Liver (tissue), 9 donors: ENCODE results near the gene GABARAP. TPM values are rescaled to one million over a fixed set of nuclear protein-coding genes. Genes with fewer than 3 reads are reported as not detected.

Experiments used
- DNase-seq: peaks from one replicate; pipeline ENCODE4 v3.0.0-alpha.2; 2017; ENCODE audit warnings: low spot score
- H3K27ac ChIP-seq, 2 donors: one replicate each; pipeline ENCODE4 v1.7.0; 2013; ENCODE audit warnings: inconsistent platforms in 2 of 2, low read length in 2 of 2, control low read depth in 1 of 2, low read depth in 1 of 2, mild to moderate bottlenecking in 1 of 2
- H3K27me3 ChIP-seq, 4 donors: one replicate each; pipeline versions ENCODE4 v1.6.1 to v1.7.0; 2013; ENCODE audit warnings: low read length in 3 of 4, inconsistent platforms in 1 of 4, mild to moderate bottlenecking in 1 of 4, moderate library complexity in 1 of 4; ENCODE audit not compliant: control insufficient read depth in 4 of 4, insufficient read depth in 4 of 4
- H3K36me3 ChIP-seq, 4 donors: one replicate each; pipeline versions ENCODE4 v1.6.1 to v1.7.0; 2013; ENCODE audit warnings: low read length in 3 of 4, mild to moderate bottlenecking in 3 of 4, low read depth in 1 of 4, moderate library complexity in 1 of 4; ENCODE audit not compliant: control insufficient read depth in 4 of 4, insufficient read depth in 3 of 4
- H3K4me1 ChIP-seq, 4 donors: one replicate each; pipeline versions ENCODE4 v1.6.1 to v1.7.0; 2013; ENCODE audit warnings: low read length in 3 of 4, mild to moderate bottlenecking in 3 of 4, moderate library complexity in 1 of 4; ENCODE audit not compliant: control insufficient read depth in 4 of 4, insufficient read depth in 4 of 4
- H3K4me3 ChIP-seq, 3 donors: one replicate each; pipeline versions ENCODE4 v1.6.1 to v1.7.0; 2013; ENCODE audit warnings: low read length in 3 of 3, control low read depth in 1 of 3, low read depth in 1 of 3, mild to moderate bottlenecking in 1 of 3
- H3K9ac ChIP-seq, 2 donors: one replicate each; pipeline ENCODE4 v1.7.0; 2013; ENCODE audit warnings: low read length in 2 of 2, mild to moderate bottlenecking in 2 of 2, moderate library complexity in 2 of 2, control low read depth in 1 of 2, low read depth in 1 of 2
- H3K9me3 ChIP-seq, 4 donors: one replicate each; pipeline versions ENCODE4 v1.6.1 to v1.7.0; 2013; ENCODE audit warnings: low read length in 3 of 4; ENCODE audit not compliant: control insufficient read depth in 4 of 4
- ATF3 ChIP-seq: IDR thresholded peaks from 2 replicates; pipeline ENCODE4 v1.6.1; 2016; ENCODE audit warnings: antibody characterized with exemption
- CTCF ChIP-seq: fragments of 150-350 bp; IDR thresholded peaks from 2 replicates; pipeline ENCODE4 v1.5.1; 2017; ENCODE audit warnings: improper control_type of control experiment, low read depth, low read length; ENCODE audit not compliant: missing input control
- FOXA1 ChIP-seq: IDR thresholded peaks from 2 replicates; pipeline ENCODE4 v1.6.1; 2016; ENCODE audit warnings: antibody characterized with exemption
- FOXA2 ChIP-seq: IDR thresholded peaks from 2 replicates; pipeline ENCODE4 v1.6.1; 2016; ENCODE audit warnings: antibody characterized with exemption
- GABPA ChIP-seq, 2 donors: IDR thresholded peaks in 1 of 2; conservative IDR thresholded peaks in 1 of 2; 2 replicates each; pipeline ENCODE4 v1.6.1; 2016; ENCODE audit warnings: antibody characterized with exemption in 2 of 2, mild to moderate bottlenecking in 1 of 2, moderate library complexity in 1 of 2
- HNF4G ChIP-seq: IDR thresholded peaks from 2 replicates; pipeline ENCODE4 v1.6.1; 2016; ENCODE audit warnings: antibody characterized with exemption
- NR2F2 ChIP-seq: IDR thresholded peaks from 2 replicates; pipeline ENCODE4 v1.6.1; 2016; ENCODE audit warnings: antibody characterized with exemption
- RAD21 ChIP-seq, 2 donors: IDR thresholded peaks; 2 replicates each; pipeline ENCODE4 v1.6.1; 2016; ENCODE audit warnings: antibody characterized with exemption in 2 of 2, mild to moderate bottlenecking in 2 of 2
- REST ChIP-seq: IDR thresholded peaks from 2 replicates; pipeline ENCODE4 v1.6.1; 2016; ENCODE audit warnings: antibody characterized with exemption, mild to moderate bottlenecking
- RXRA ChIP-seq, 2 donors: IDR thresholded peaks; 2 replicates each; pipeline ENCODE4 v1.6.1; 2017 to 2018; ENCODE audit warnings: antibody characterized with exemption in 2 of 2, mild to moderate bottlenecking in 1 of 2
- SP1 ChIP-seq: IDR thresholded peaks from 2 replicates; pipeline ENCODE4 v1.6.1; 2018; ENCODE audit warnings: antibody characterized with exemption, mild to moderate bottlenecking
- TAF1 ChIP-seq: conservative IDR thresholded peaks from 2 replicates; pipeline ENCODE4 v1.6.1; 2016; ENCODE audit warnings: antibody characterized with exemption, mild to moderate bottlenecking
- YY1 ChIP-seq: IDR thresholded peaks from 2 replicates; pipeline ENCODE4 v1.6.1; 2016; ENCODE audit warnings: antibody characterized with exemption, mild to moderate bottlenecking
- WGBS: extraction: QIAGEN DNeasy Blood & Tissue Kit; methylation state at CpG from one replicate; pipeline ENCODE4 v1.1.7; 2013; 5-methylcytosine and 5-hydroxymethylcytosine counted together
- polyA plus RNA-seq, 2 donors: library from polyadenylated mRNA; stranded (reverse) in 1 of 2; unstranded in 1 of 2; fragments of 200-250 nt in 1 of 2; fragments of >200 nt in 1 of 2; fragmentation: Nextera tagmentation in 1 of 2; extraction: Ambion mirVana in 1 of 2; gene quantifications; one replicate each; pipeline versions ENCODE4 v1.2.1 to v1.2.3, GENCODE V29; 2013 to 2015
- total RNA-seq, 2 donors: library from RNA; depleted of rRNA; stranded (reverse); fragments of >200 nt; gene quantifications; one replicate each; pipeline ENCODE4 v1.2.3, GENCODE V29; 2014
- donor health status: healthy.
- donor health status: healthy.
- donor health status: healthy.
- donor health status: healthy.
- donor health status: healthy.

The GABARAP gene
- total and polyA plus RNA-seq, 4 donors = 74.4 to 489 (median 205) TPM

GRCh38 chr17:7226721-7227710, 15.2 kb downstream of the GABARAP start (continued):
- no peak for TF ChIP-seq REST
- TF ChIP-seq YY1 = no peak
- TF ChIP-seq GABPA (IDR thresholded peaks at IDR 0.05 in 1 of 2, conservative IDR thresholded peaks at IDR 0.05 in 1 of 2) = no peak
- no peak for TF ChIP-seq TAF1
- TF ChIP-seq SP1 = no peak
- no peak for TF ChIP-seq FOXA1

GRCh38 chr17:7225711-7226331, 16.4 kb downstream of the GABARAP start:
- Histone ChIP-seq H3K9ac (no peak overlapping the region), H3K27me3 (no peaks in the 10 kb centered on the region), H3K9me3 (no peaks in the 10 kb centered on the region), H3K36me3 (peaks cover 21 to 88% (median 48%) of the 10 kb centered on the region in 4 donors), H3K4me1 (peaks cover 5 to 35% (median 28%) of the 10 kb centered on the region in 4 donors), H3K4me3 (no peak overlapping the region), H3K27ac (no peak overlapping the region)
- 89% methylated on average over 21 of the region's 21 CpGs for WGBS
- no peak for TF ChIP-seq RAD21 (IDR thresholded peaks at IDR 0.05)
- no peak for TF ChIP-seq ATF3
- no peak for TF ChIP-seq FOXA1
- TF ChIP-seq REST = no peak
- TF ChIP-seq FOXA2 = no peak
- no peak for TF ChIP-seq NR2F2
- no peak for DNase-seq

GRCh38 chr17:7224661-7225111, 17.6 kb downstream of the GABARAP start:
- no peaks in the 10 kb centered on the region for H3K27me3 ChIP-seq
- H3K27ac ChIP-seq = no peak overlapping the region
- 61% methylated on average over 15 of the region's 15 CpGs for WGBS
- TF ChIP-seq CTCF (no peak), ATF3 (no peak), RXRA (IDR thresholded peaks at IDR 0.05) (peak in 1 of 2 donors; percentile 23), HNF4G (no peak)
- no peaks in the 10 kb centered on the region for H3K9me3 ChIP-seq
- H3K4me1 ChIP-seq = peaks cover 5 to 41% (median 32%) of the 10 kb centered on the region in 4 donors
- H3K36me3 ChIP-seq = peaks cover 18 to 82% (median 42%) of the 10 kb centered on the region in 4 donors
- no peak overlapping the region for H3K9ac ChIP-seq
- no peak for DNase-seq
- H3K4me3 ChIP-seq = no peak overlapping the region
